SIG-M5 treated with dmso at 0.1 percent for 504 hours (cell line): Measurements from ENCODE around the gene TOP2A.
"Not testable (repeated sequence)": the region's sequence is repeated elsewhere in the genome, so short reads cannot be mapped to it uniquely, and the experiment has no call there.

Source experiments
- DNase-seq: peaks from one replicate; lab custom pipeline; 2025; ENCODE audit not compliant: unreplicated experiment; lab: John Stamatoyannopoulos, UW

Gene TOP2A

GRCh38 chr17:40382251-40382650 lies 35.4 kb downstream of the TOP2A start:
- no peak for DNase-seq

- no peak for DNase-seq
Measured at GRCh38 chr17:40378966-40379365, 38.7 kb downstream of the TOP2A start.

GRCh38 chr17:40377832-40378231 lies 39.9 kb downstream of the TOP2A start:
- DNase-seq, result no peak

GRCh38 chr17:40376541-40376940 lies 41.2 kb downstream of the TOP2A start:
- not testable (repeated sequence) for DNase-seq

- DNase-seq, result not testable (repeated sequence)
Measured at GRCh38 chr17:40375786-40376185, 41.9 kb downstream of the TOP2A start.

GRCh38 chr17:40374821-40375498 lies 42.7 kb downstream of the TOP2A start:
- DNase-seq, result no peak

- DNase-seq, result no peak
Measured at GRCh38 chr17:40373999-40374398, 43.7 kb downstream of the TOP2A start.

- DNase-seq, result peak; percentile 18
Measured at GRCh38 chr17:40373324-40373723, 44.4 kb downstream of the TOP2A start.

GRCh38 chr17:40372644-40373043 lies 45.1 kb downstream of the TOP2A start:
- DNase-seq, result peak; percentile 9

GRCh38 chr17:40372031-40372430 lies 45.7 kb downstream of the TOP2A start:
- DNase-seq, result no peak

GRCh38 chr17:40371261-40371929 lies 46.3 kb downstream of the TOP2A start:
- DNase-seq, result peak; percentile 34

GRCh38 chr17:40369923-40370322 lies 47.8 kb downstream of the TOP2A start:
- DNase-seq, result no peak

GRCh38 chr17:40367728-40368127 lies 50.0 kb downstream of the TOP2A start:
- DNase-seq, result not testable (repeated sequence)

GRCh38 chr17:40366861-40367518 lies 50.7 kb downstream of the TOP2A start:
- DNase-seq, result no peak

- no peak for DNase-seq
Measured at GRCh38 chr17:40366076-40366860, 51.4 kb downstream of the TOP2A start.

GRCh38 chr17:40364906-40365305 lies 52.8 kb downstream of the TOP2A start:
- no peak for DNase-seq

GRCh38 chr17:40364121-40364861 lies 53.4 kb downstream of the TOP2A start, which contains the start of gene GJD3:
TSS of gene GJD3 (minus strand) at chr17:40364737. CDS start at chr17:40363815, 922 bp downstream.
- DNase-seq, result no peak

- DNase-seq, result no peak
Measured at GRCh38 chr17:40363111-40363827, 54.4 kb downstream of the TOP2A start.

- peak; percentile 80 for DNase-seq
Measured at GRCh38 chr17:40362696-40363110, 55.0 kb downstream of the TOP2A start.
